H1 (cell line): ENCODE measurements around the gene DNM2. TPM values are rescaled to one million over a fixed set of nuclear protein-coding genes. Genes with fewer than 3 reads are reported as not detected.

Source experiments
- CTCF ChIA-PET: fragments of 300-600 bp; sonication (Branson Sonifier 250); formaldehyde crosslinking; loops from one replicate; lab custom pipeline; 2021; ENCODE audit not compliant: partially characterized antibody; lab: Charles Lee
- POLR2A ChIA-PET: fragments of 300-600 bp; sonication (Branson Sonifier 250); formaldehyde crosslinking; loops from one replicate; lab custom pipeline; 2021; ENCODE audit warnings: inconsistent platforms; ENCODE audit not compliant: partially characterized antibody; lab: Charles Lee
- DNase-seq, 2 experiments: peaks; one replicate each; pipeline versions ENCODE4 v3.0.0 to v3.0.0-alpha.2; 2010 to 2022; ENCODE audit warnings: low spot score in 2 of 2, low read depth in 1 of 2, mixed read lengths in 1 of 2
- FAIRE-seq: peaks from 2 replicates; lab custom pipeline; 2011; peaks lifted over from hg19 to GRCh38; lab: Jason Lieb, UNC
- H2AFZ ChIP-seq: 2 replicates; pipeline ENCODE4 v1.8.1; 2012; ENCODE audit warnings: low read length, inconsistent platforms
- H2AK5ac ChIP-seq: 2 replicates; pipeline ENCODE4 v1.6.1; 2013; ENCODE audit warnings: low read depth, low read length
- H2BK120ac ChIP-seq: replicated peaks from 2 replicates; pipeline ENCODE3; 2013; ENCODE audit warnings: low read depth, low read length, inconsistent platforms
- H2BK12ac ChIP-seq: 2 replicates; pipeline ENCODE4 v1.6.1; 2013; ENCODE audit warnings: low read depth, low read length
- H2BK15ac ChIP-seq: 2 replicates; pipeline ENCODE4 v1.6.1; 2013; ENCODE audit warnings: low read length
- H2BK20ac ChIP-seq: 2 replicates; pipeline ENCODE4 v1.6.1; 2013; ENCODE audit warnings: low read length
- H2BK5ac ChIP-seq: 2 replicates; pipeline ENCODE4 v1.6.1; 2013; ENCODE audit warnings: low read depth, low read length
- H3K14ac ChIP-seq: 2 replicates; pipeline ENCODE4 v1.6.1; 2013; ENCODE audit warnings: inconsistent platforms; ENCODE audit not compliant: insufficient read length
- H3K18ac ChIP-seq: 2 replicates; pipeline ENCODE4 v1.6.1; 2013; ENCODE audit warnings: low read length; ENCODE audit errors: extremely low read depth
- H3K23ac ChIP-seq: 2 replicates; pipeline ENCODE4 v1.6.1; 2013; ENCODE audit warnings: inconsistent platforms; ENCODE audit not compliant: insufficient read length
- H3K23me2 ChIP-seq: 2 replicates; pipeline ENCODE4 v1.6.1; 2013; ENCODE audit warnings: low read depth, low read length
- H3K27ac ChIP-seq: 2 replicates; pipeline ENCODE4 v1.6.1; 2011; ENCODE audit warnings: low read depth, low read length, inconsistent platforms
- H3K27me3 ChIP-seq, 4 experiments: replicated peaks in 1 of 4; 1 replicate in 1 of 4; 2 replicates in 3 of 4; pipeline versions ENCODE4 v1.6.1 to v1.8.1; 2011 to 2013; ENCODE audit warnings: low read length in 3 of 4, mild to moderate bottlenecking in 3 of 4, inconsistent platforms in 2 of 4, mixed read lengths in 2 of 4, moderate library complexity in 1 of 4; ENCODE audit not compliant: control insufficient read depth in 3 of 4, insufficient read depth in 3 of 4; ENCODE audit errors: extremely low read depth in 1 of 4
- H3K36me3 ChIP-seq, 4 experiments: 2 replicates each; pipeline versions ENCODE4 v1.6.1 to v1.8.1; 2011 to 2013; ENCODE audit warnings: mild to moderate bottlenecking in 4 of 4, low read length in 3 of 4, moderate library complexity in 2 of 4, control low read depth in 1 of 4, inconsistent platforms in 1 of 4; ENCODE audit not compliant: insufficient read depth in 4 of 4, control insufficient read depth in 2 of 4
- H3K4ac ChIP-seq: replicated peaks from 2 replicates; pipeline ENCODE3; 2013; ENCODE audit warnings: low read length, low read depth, mixed read lengths, inconsistent platforms; ENCODE audit not compliant: insufficient read length
- H3K4me1 ChIP-seq, 4 experiments: replicated peaks in 1 of 4; 1 replicate in 1 of 4; 2 replicates in 3 of 4; pipeline versions ENCODE4 v1.6.1 to v1.8.1; 2011 to 2013; ENCODE audit warnings: low read length in 3 of 4, inconsistent platforms in 2 of 4, mixed read lengths in 1 of 4; ENCODE audit not compliant: insufficient read depth in 4 of 4, control insufficient read depth in 3 of 4
- H3K4me2 ChIP-seq, 2 experiments: 2 replicates each; pipeline versions ENCODE4 v1.6.1 to v1.8.1; 2011 to 2013; ENCODE audit warnings: low read depth in 2 of 2, low read length in 2 of 2, control low read depth in 1 of 2, inconsistent platforms in 1 of 2, mild to moderate bottlenecking in 1 of 2; ENCODE audit not compliant: insufficient read depth in 1 of 2
- H3K4me3 ChIP-seq, 4 experiments: fragments of 200-600, 300-600 bp in 1 of 4; sonication (generic), shearing (Covaris generic), sonication (Bioruptor Twin) in 1 of 4; 2 replicates each; pipeline versions ENCODE4 v1.5.1 to v1.8.1; 2011 to 2016; ENCODE audit warnings: low read length in 4 of 4, low read depth in 3 of 4, control low read depth in 2 of 4, inconsistent platforms in 2 of 4, mild to moderate bottlenecking in 2 of 4, mixed read lengths in 1 of 4, moderate library complexity in 1 of 4; ENCODE audit not compliant: insufficient read depth in 2 of 4; ENCODE audit errors: extremely low read depth in 1 of 4
- H3K56ac ChIP-seq: replicated peaks from 2 replicates; pipeline ENCODE3; 2013; ENCODE audit warnings: low read depth, mild to moderate bottlenecking, mixed read lengths, low read length, inconsistent platforms; ENCODE audit not compliant: insufficient read length
- H3K79me1 ChIP-seq: 2 replicates; pipeline ENCODE4 v1.6.1; 2013; ENCODE audit warnings: low read depth, low read length, control low read depth
- H3K79me2 ChIP-seq, 2 experiments: 2 replicates each; pipeline versions ENCODE4 v1.6.1 to v1.8.1; 2012 to 2013; ENCODE audit warnings: low read length in 2 of 2, mild to moderate bottlenecking in 2 of 2, inconsistent platforms in 1 of 2; ENCODE audit not compliant: insufficient read depth in 2 of 2, control insufficient read depth in 1 of 2
- H3K9ac ChIP-seq, 4 experiments: replicated peaks in 1 of 4; 1 replicate in 1 of 4; 2 replicates in 3 of 4; pipeline versions ENCODE4 v1.6.1 to v1.8.1; 2011 to 2013; ENCODE audit warnings: low read depth in 3 of 4, low read length in 3 of 4, control low read depth in 2 of 4, mild to moderate bottlenecking in 2 of 4, moderate library complexity in 2 of 4, inconsistent platforms in 1 of 4; ENCODE audit errors: extremely low read depth in 1 of 4
- H3K9me3 ChIP-seq, 2 experiments: 2 replicates each; pipeline versions ENCODE4 v1.6.1 to v1.8.1; 2012 to 2013; ENCODE audit warnings: mild to moderate bottlenecking in 2 of 2, moderate library complexity in 2 of 2, control low read depth in 1 of 2, inconsistent platforms in 1 of 2, low read depth in 1 of 2, low read length in 1 of 2, mixed read lengths in 1 of 2; ENCODE audit not compliant: insufficient read depth in 2 of 2
- H4K20me1 ChIP-seq, 2 experiments: replicated peaks in 1 of 2; 2 replicates each; pipeline versions ENCODE3 to v1.8.1; 2011 to 2013; ENCODE audit warnings: inconsistent platforms in 2 of 2, low read length in 2 of 2, mild to moderate bottlenecking in 1 of 2; ENCODE audit not compliant: insufficient read depth in 2 of 2, control insufficient read depth in 1 of 2
- H4K5ac ChIP-seq: 2 replicates; pipeline ENCODE4 v1.6.1; 2013; ENCODE audit warnings: low read length, low read depth, mixed read lengths, inconsistent platforms; ENCODE audit not compliant: insufficient read length
- H4K8ac ChIP-seq: 2 replicates; pipeline ENCODE4 v1.8.0; 2013; ENCODE audit warnings: mild to moderate bottlenecking, moderate library complexity, low read length, inconsistent platforms; ENCODE audit not compliant: insufficient read depth; ENCODE audit errors: extremely low read depth
- H4K91ac ChIP-seq: replicated peaks from 2 replicates; pipeline ENCODE3; 2013; ENCODE audit warnings: low read length, mixed read lengths, inconsistent platforms; ENCODE audit not compliant: insufficient read length
- E2F6 ChIP-seq: IDR thresholded peaks from 2 replicates; pipeline ENCODE4 v1.6.1; 2012; ENCODE audit warnings: inconsistent platforms
- GABPA ChIP-seq: IDR thresholded peaks from 2 replicates; pipeline ENCODE4 v1.6.1; 2011; ENCODE audit warnings: mild to moderate bottlenecking, low read length, moderate library complexity, borderline replicate concordance; ENCODE audit not compliant: insufficient read depth
- WGBS, 2 experiments: shearing (Covaris generic) in 1 of 2; methylation state at CpG; one replicate each; pipeline versions ENCODE4 v1.1.6 to v1.1.7; 2013 to 2015; ENCODE audit warnings: low lambda C conversion rate in 2 of 2, mixed read lengths in 2 of 2, inconsistent platforms in 1 of 2, low coverage in 1 of 2, missing lambda C conversion rate in 1 of 2; ENCODE audit not compliant: insufficient replicate concordance in 2 of 2, insufficient coverage in 1 of 2, insufficient read length in 1 of 2; ENCODE audit errors: extremely low coverage in 1 of 2, missing lambda C conversion rate in 1 of 2; 5-methylcytosine and 5-hydroxymethylcytosine counted together
- polyA plus RNA-seq, 7 experiments: library from polyadenylated mRNA; depleted of rRNA in 3 of 7; stranded (reverse) in 5 of 7; unstranded in 2 of 7; fragments of >200 nt in 5 of 7; fragments of 200-250 nt in 2 of 7; gene quantifications; 1 replicate in 5 of 7; 2 replicates in 1 of 7; 4 replicates in 1 of 7; pipeline versions ENCODE4 v1.2.1 to v1.2.3, GENCODE V29; 2011 to 2013; ENCODE audit warnings: missing spikeins in 2 of 7, mixed read lengths in 2 of 7
- total RNA-seq: library from RNA; stranded (reverse); fragmentation: NEBNext Ultra II Directional; extraction: Animal tissue kit (Norgen Biotek cat#: 25700); gene quantifications from 2 replicates; pipeline ENCODE4 v1.2.1, GENCODE V29; 2021

The DNM2 gene
- total and polyA plus RNA-seq, 2 of the 8 experiments (the other 6 are each of a cell fraction or from before 2014, with no cell fraction given): 61.9 to 120 TPM

- H2BK12ac ChIP-seq: no peak overlapping the region
- no peak for DNase-seq
- no peaks in the 10 kb centered on the region for H3K9me3 ChIP-seq
- POLR2A ChIA-PET: no interaction called here
- no peak overlapping the region for H2BK15ac ChIP-seq
- CTCF ChIA-PET: no interaction called here
- 0 out of 2 replicates have a peak overlapping the region, but pooled peaks have one; percentile 53 for H3K27ac ChIP-seq
- no peak for FAIRE-seq
- no peak overlapping the region for H2AFZ ChIP-seq
- H3K56ac ChIP-seq: no peak overlapping the region
- no peak overlapping the region for H3K23ac ChIP-seq
- H4K91ac ChIP-seq: no peak overlapping the region
- no peak overlapping the region for H3K18ac ChIP-seq
- H2BK5ac ChIP-seq: peak overlapping the region; percentile 13; the same call in 1 of the 2 replicates
- no peak overlapping the region for H3K4me2 ChIP-seq
- no peak overlapping the region for H3K4me3 ChIP-seq
- no peak overlapping the region for H2BK120ac ChIP-seq
- H2AK5ac ChIP-seq: peak overlapping the region; percentile 4; the same call in 1 of the 2 replicates
- no peak overlapping the region for H2BK20ac ChIP-seq
- H4K8ac ChIP-seq: peak overlapping the region; percentile 3; the same call in 1 of the 2 replicates
- no peak overlapping the region for H4K5ac ChIP-seq
- peaks cover 0 to 12% (median 5%) of the 10 kb centered on the region in 4 experiments; a peak in 4 of 7 replicates for H3K4me1 ChIP-seq
- peaks cover 23 to 29% of the 10 kb centered on the region in 2 experiments for H4K20me1 ChIP-seq
- 0 out of 7 replicates have a peak overlapping the region, but pooled peaks of 1 of the 4 experiments have one; percentile 37 for H3K9ac ChIP-seq
- no peaks in the 10 kb centered on the region for H3K27me3 ChIP-seq
- no peaks in the 10 kb centered on the region for H3K36me3 ChIP-seq
- no peaks in the 10 kb centered on the region; the same call in 1 of the 2 replicates for H3K23me2 ChIP-seq
- peaks cover 16% of the 10 kb centered on the region for H3K79me1 ChIP-seq
- H3K4ac ChIP-seq: no peak overlapping the region
- WGBS, 2 experiments: 85% methylated on average over 8 of the region's 8 CpGs; no CpG with 5 or more reads in 1 of the 2 experiments
- H3K79me2 ChIP-seq: peaks cover 4 to 74% of the 10 kb centered on the region in 2 experiments
- no peak overlapping the region for H3K14ac ChIP-seq
- TF ChIP-seq GABPA (no peak), E2F6 (no peak)
These were observed 29.8 kb downstream of the DNM2 start for GRCh38 chr19:10747674-10748073.
